Body of pancreas (tissue), 4 donors: ENCODE results near the gene SCN3B.

Source experiments
- CTCF ChIP-seq, 7 experiments: fragments of 450-650 bp in 4 of 7; fragments of 200-600 bp in 3 of 7; sonication (generic) in 3 of 7; IDR thresholded peaks; one replicate each; pipeline ENCODE4 v1.5.1; 2016 to 2019; ENCODE audit warnings: antibody characterized with exemption in 7 of 7
- POLR2A ChIP-seq, 3 donors: fragments of 450-650 bp; IDR thresholded peaks; one replicate each; pipeline ENCODE4 v1.6.1; 2016; ENCODE audit warnings: antibody characterized with exemption in 3 of 3, mild to moderate bottlenecking in 2 of 3

- TF ChIP-seq CTCF (IDR thresholded peaks at IDR 0.05) (no peak), POLR2A (IDR thresholded peaks at IDR 0.05) (no peak)
Measured at GRCh38 chr11:123601136-123601535, 53.3 kb downstream of the SCN3B start.
